Endothelial cell of umbilical vein (primary cell): ENCODE results near the gene AMBP. TPM values are rescaled to one million over a fixed set of nuclear protein-coding genes. Genes with fewer than 3 reads are reported as not detected.

Experiments used
- BruUV-seq: library from RNA; stranded (reverse); fragments of 400-500 nt; replicated peaks from 2 replicates; lab custom pipeline; 2021; lab: Mats Ljungman, UMichigan
- CTCF ChIA-PET: fragments of 300-600, 350-600 bp; sonication (Branson Sonifier 250); formaldehyde crosslinking; loops from one replicate; lab custom pipeline; 2021; ENCODE audit warnings: antibody characterized with exemption, inconsistent platforms; lab: Charles Lee
- POLR2A ChIA-PET: fragments of 300-600, 350-600 bp; sonication (Branson Sonifier 250); formaldehyde crosslinking; loops from one replicate; lab custom pipeline; 2021; ENCODE audit warnings: antibody characterized with exemption, inconsistent platforms; lab: Charles Lee
- DNase-seq: peaks from one replicate; pipeline ENCODE4 v3.0.0-alpha.2; 2011; ENCODE audit warnings: low read depth, low spot score
- FAIRE-seq: peaks from 2 replicates; lab custom pipeline; 2011; peaks lifted over from hg19 to GRCh38; lab: Jason Lieb, UNC
- H2AFZ ChIP-seq: 2 replicates; pipeline ENCODE4 v1.6.0; 2012; ENCODE audit warnings: low read depth, low read length, control low read depth, inconsistent platforms
- H3K27ac ChIP-seq: 2 replicates; pipeline ENCODE4 v1.5.1; 2011; ENCODE audit warnings: low read depth, mild to moderate bottlenecking, control low read depth, low read length, moderate library complexity; ENCODE audit not compliant: insufficient read depth
- H3K27me3 ChIP-seq, 2 experiments: 2 replicates each; pipeline versions ENCODE4 v1.6.0 to v1.6.1; 2011; ENCODE audit warnings: low read length in 2 of 2, mixed read lengths in 1 of 2; ENCODE audit not compliant: control insufficient read depth in 2 of 2, insufficient read depth in 2 of 2
- H3K36me3 ChIP-seq, 2 experiments: 2 replicates in 1 of 2; 3 replicates in 1 of 2; pipeline ENCODE4 v1.5.1; 2011; ENCODE audit warnings: low read length in 2 of 2, mild to moderate bottlenecking in 1 of 2, moderate library complexity in 1 of 2; ENCODE audit not compliant: control insufficient read depth in 2 of 2, insufficient read depth in 2 of 2; ENCODE audit errors: extremely low read depth in 1 of 2
- H3K4me1 ChIP-seq: 3 replicates; pipeline ENCODE4 v1.5.1; 2011; ENCODE audit warnings: mild to moderate bottlenecking, low read length; ENCODE audit not compliant: control insufficient read depth, insufficient read depth; ENCODE audit errors: extremely low read depth
- H3K4me2 ChIP-seq: 2 replicates; pipeline ENCODE4 v1.6.1; 2011; ENCODE audit warnings: low read length, control low read depth, mixed read lengths; ENCODE audit not compliant: insufficient read depth
- H3K4me3 ChIP-seq, 3 experiments: fragments of 200-600 bp in 1 of 3; sonication (generic), shearing (Covaris generic) in 1 of 3; replicated peaks in 1 of 3; 2 replicates each; pipeline ENCODE4 v1.5.1; 2011 to 2016; ENCODE audit warnings: control low read depth in 3 of 3, low read length in 3 of 3, mild to moderate bottlenecking in 2 of 3, inconsistent platforms in 1 of 3, low read depth in 1 of 3, moderate library complexity in 1 of 3; ENCODE audit not compliant: insufficient read depth in 1 of 3
- H3K79me2 ChIP-seq: 2 replicates; pipeline ENCODE4 v1.6.0; 2012; ENCODE audit warnings: low read length, inconsistent platforms; ENCODE audit not compliant: control insufficient read depth, insufficient read depth
- H3K9ac ChIP-seq: replicated peaks from 2 replicates; pipeline ENCODE3; 2011; ENCODE audit warnings: low read length, control low read depth; ENCODE audit not compliant: insufficient read depth; ENCODE audit errors: extremely low read depth
- H3K9me1 ChIP-seq: replicated peaks from 3 replicates; pipeline ENCODE4 v1.6.0; 2011; ENCODE audit warnings: mild to moderate bottlenecking, low read length; ENCODE audit not compliant: control insufficient read depth, insufficient read depth; ENCODE audit errors: extremely low read depth
- H3K9me3 ChIP-seq: replicated peaks from 2 replicates; pipeline ENCODE4 v1.5.1; 2012; ENCODE audit warnings: low read length, inconsistent platforms; ENCODE audit not compliant: control insufficient read depth, insufficient read depth
- H4K20me1 ChIP-seq: replicated peaks from 2 replicates; pipeline ENCODE3; 2011; ENCODE audit warnings: mild to moderate bottlenecking, low read length; ENCODE audit not compliant: control insufficient read depth, insufficient read depth; ENCODE audit errors: extremely low read depth
- EZH2 ChIP-seq: IDR thresholded peaks from 2 replicates; pipeline ENCODE4 v1.6.1; 2012; ENCODE audit warnings: borderline replicate concordance, low read depth, mild to moderate bottlenecking, moderate library complexity, low read length, inconsistent platforms; ENCODE audit not compliant: severe bottlenecking
- FOS ChIP-seq: IDR thresholded peaks from 2 replicates; pipeline ENCODE4 v1.6.1; 2011; ENCODE audit warnings: mild to moderate bottlenecking, low read length, moderate library complexity, borderline replicate concordance; ENCODE audit not compliant: insufficient read depth
- GATA2 ChIP-seq: IDR thresholded peaks from 2 replicates; pipeline ENCODE4 v1.7.0; 2011; ENCODE audit warnings: low read depth, mild to moderate bottlenecking, moderate library complexity, mixed read lengths, low read length; ENCODE audit not compliant: insufficient read length, insufficient read depth
- JUN ChIP-seq: IDR thresholded peaks from 2 replicates; pipeline ENCODE4 v1.6.1; 2011; ENCODE audit warnings: borderline replicate concordance, low read depth; ENCODE audit not compliant: insufficient read length, insufficient read depth
- MAX ChIP-seq: IDR thresholded peaks from 2 replicates; pipeline ENCODE4 v1.6.1; 2011; ENCODE audit not compliant: insufficient read depth, insufficient read length
- MYC ChIP-seq: IDR thresholded peaks from one replicate; pipeline ENCODE4 v1.6.1; 2011; ENCODE audit warnings: mild to moderate bottlenecking, low read depth, low read length
- POLR2A ChIP-seq: IDR thresholded peaks from 2 replicates; pipeline ENCODE4 v1.6.1; 2012; ENCODE audit warnings: low read depth, mild to moderate bottlenecking, control low read depth, low read length
- POLR2AphosphoS5 ChIP-seq: IDR thresholded peaks from 2 replicates; pipeline ENCODE4 v1.6.1; 2012; ENCODE audit warnings: low read depth, mild to moderate bottlenecking, control low read depth, low read length, moderate library complexity; ENCODE audit not compliant: insufficient read depth
- dilution Hi-C: fragments of 300-500 bp; cut with MboI; formaldehyde crosslinking; loops from one replicate; pipeline ENCODE4 v1.15.0; 2019; ENCODE audit warnings: low sequenced_read_pairs; ENCODE audit not compliant: extremely low pct_ligation_motif_present
- intact Hi-C: fragments of 100-400 bp; cut with micrococcal nuclease; formaldehyde crosslinking; loops from one replicate; pipeline ENCODE4 v1.10.0; 2022
- polyA plus RNA-seq, 4 experiments: library from polyadenylated mRNA; depleted of rRNA in 3 of 4; stranded (reverse) in 3 of 4; unstranded in 1 of 4; fragments of >200 nt; gene quantifications; 2 replicates each; pipeline versions ENCODE4 v1.2.1 to v1.2.3, GENCODE V29; 2011 to 2012; ENCODE audit warnings: missing spikeins in 1 of 4
- total RNA-seq: library from RNA; stranded (reverse); gene quantifications from 2 replicates; pipeline ENCODE4 v1.2.3, GENCODE V29; 2021
- TF ChIP-seq, protein P1 (sequence below), 2 donors: IDR thresholded peaks; 1 replicate in 1 of 2; 2 replicates in 1 of 2; pipeline ENCODE4 v1.5.1; 2011; ENCODE audit warnings: low read length in 2 of 2, mild to moderate bottlenecking in 2 of 2, moderate library complexity in 2 of 2, control low read depth in 1 of 2, inconsistent platforms in 1 of 2, low read depth in 1 of 2; ENCODE audit not compliant: insufficient read depth in 1 of 2; ENCODE audit errors: extremely low read depth in 1 of 2

AMBP gene
- total and polyA plus RNA-seq, 2 donors (not counting 3 experiments of a cell fraction or from before 2014, with no cell fraction given): not detected

DNA sequence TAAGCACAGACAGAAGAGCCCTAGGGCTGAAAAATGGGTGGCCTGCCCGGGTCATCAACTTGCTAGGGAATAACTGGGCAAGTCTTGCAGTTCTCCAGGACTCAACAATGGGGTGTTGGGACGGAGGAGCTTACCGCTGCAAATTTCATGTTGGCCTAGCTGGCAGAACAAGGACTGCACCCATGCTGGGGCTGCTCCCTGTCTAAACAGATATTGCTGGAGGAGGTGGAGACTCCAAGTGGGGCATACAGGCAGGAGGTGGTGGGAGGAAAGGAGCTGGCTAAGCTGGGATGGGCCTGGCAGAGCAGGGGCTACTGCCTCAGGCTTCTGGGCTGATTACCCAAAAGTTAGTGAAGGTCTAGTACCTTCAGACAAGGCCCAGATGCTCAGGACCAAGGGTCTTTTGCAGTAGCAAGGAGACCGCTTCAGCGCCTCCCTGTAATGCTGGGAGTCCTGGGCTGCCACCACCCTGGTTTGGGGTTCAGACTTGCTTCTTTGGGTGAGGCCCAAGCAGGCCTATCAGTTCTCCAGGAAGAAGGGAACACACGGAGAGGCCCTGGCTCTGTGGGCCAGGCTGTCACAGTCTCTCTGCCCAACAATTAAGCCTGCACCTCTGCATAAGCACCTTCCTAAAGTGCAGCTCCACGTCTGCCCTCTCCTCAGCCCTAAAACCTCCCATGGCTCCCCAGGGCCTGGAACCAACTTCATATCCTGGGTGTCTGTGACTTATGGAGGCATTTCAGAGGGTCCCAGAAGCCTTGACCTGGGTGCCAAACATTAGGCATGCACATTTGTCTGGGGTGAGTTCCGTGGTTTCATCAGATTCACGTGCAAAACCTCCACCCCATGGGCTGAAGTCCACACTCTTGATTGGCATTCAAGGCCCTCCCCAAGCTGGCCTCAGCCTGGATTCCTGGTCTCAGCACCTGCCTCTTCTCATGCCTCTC, 45.2 kb upstream of the AMBP start:
- FAIRE-seq: no peak
- intact Hi-C loops: no loop called here
- CTCF ChIA-PET: interaction anchor here (0.7 to 1.5 kb wide), 4 partner anchors 15 to 168 kb away, joined by 3 to 7 read pairs (median 4); partner anchors contain the start of gene COL27A1
- Histone ChIP-seq H3K9me1 (no peaks in the 10 kb centered on the region), H3K4me2 (no peak overlapping the region), H3K36me3 (no peaks in the 10 kb centered on the region), H3K4me3 (no peak overlapping the region), H3K27ac (no peak overlapping the region), H4K20me1 (no peaks in the 10 kb centered on the region), H3K79me2 (no peaks in the 10 kb centered on the region), H3K9ac (no peak overlapping the region), H3K9me3 (no peaks in the 10 kb centered on the region), H2AFZ (no peak overlapping the region), H3K4me1 (no peaks in the 10 kb centered on the region), H3K27me3 (peaks cover 22 to 23% of the 10 kb centered on the region in 2 experiments)
- no TSS peak for BruUV-seq
- DNase-seq: no peak
- dilution Hi-C loops: no loop called here
- TF ChIP-seq FOS (no peak), POLR2AphosphoS5 (no peak), JUN (no peak), MYC (no peak), GATA2 (no peak), EZH2 (no peak), MAX (no peak), POLR2A (no peak)
- TF ChIP-seq, protein P1, sequence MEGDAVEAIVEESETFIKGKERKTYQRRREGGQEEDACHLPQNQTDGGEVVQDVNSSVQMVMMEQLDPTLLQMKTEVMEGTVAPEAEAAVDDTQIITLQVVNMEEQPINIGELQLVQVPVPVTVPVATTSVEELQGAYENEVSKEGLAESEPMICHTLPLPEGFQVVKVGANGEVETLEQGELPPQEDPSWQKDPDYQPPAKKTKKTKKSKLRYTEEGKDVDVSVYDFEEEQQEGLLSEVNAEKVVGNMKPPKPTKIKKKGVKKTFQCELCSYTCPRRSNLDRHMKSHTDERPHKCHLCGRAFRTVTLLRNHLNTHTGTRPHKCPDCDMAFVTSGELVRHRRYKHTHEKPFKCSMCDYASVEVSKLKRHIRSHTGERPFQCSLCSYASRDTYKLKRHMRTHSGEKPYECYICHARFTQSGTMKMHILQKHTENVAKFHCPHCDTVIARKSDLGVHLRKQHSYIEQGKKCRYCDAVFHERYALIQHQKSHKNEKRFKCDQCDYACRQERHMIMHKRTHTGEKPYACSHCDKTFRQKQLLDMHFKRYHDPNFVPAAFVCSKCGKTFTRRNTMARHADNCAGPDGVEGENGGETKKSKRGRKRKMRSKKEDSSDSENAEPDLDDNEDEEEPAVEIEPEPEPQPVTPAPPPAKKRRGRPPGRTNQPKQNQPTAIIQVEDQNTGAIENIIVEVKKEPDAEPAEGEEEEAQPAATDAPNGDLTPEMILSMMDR (IDR thresholded peaks at IDR 0.05; ENCODE audit: extremely low read depth in 1 of 2, insufficient read depth in 1 of 2, low read depth in 1 of 2, low read length in 2 of 2): no peak
- POLR2A ChIA-PET: no interaction called here
